ENCODE data around the gene RIMOC1. TPM values are rescaled to one million over a fixed set of nuclear protein-coding genes. Genes with fewer than 3 reads are reported as not detected.

RIMOC1 gene
- total RNA-seq, 1 donor from 2014 or later, result 15.8 TPM

GRCh38 chr5:41893074-41893851, 10.9 kb upstream of the RIMOC1 start:
- no peaks in the 10 kb centered on the region for H3K36me3 ChIP-seq (ENCODE audit: control insufficient read depth, insufficient read depth, low read length)
- no peak for DNase-seq (ENCODE audit: low read depth)
- H3K27me3 ChIP-seq (ENCODE audit: control insufficient read depth, insufficient read depth, low read length), result peaks cover 1% of the 10 kb centered on the region
- H3K4me3 ChIP-seq (ENCODE audit: low read depth, low read length), result no peak overlapping the region
- no peak for FAIRE-seq
- no peak for TF ChIP-seq CTCF (IDR thresholded peaks at IDR 0.05; ENCODE audit: insufficient read depth, low read length, severe bottlenecking)

- no peak for DNase-seq (ENCODE audit: low read depth)
- FAIRE-seq, result no peak
- Histone ChIP-seq H3K27me3 (ENCODE audit: control insufficient read depth, insufficient read depth, low read length) (peaks cover 1% of the 10 kb centered on the region), H3K36me3 (ENCODE audit: control insufficient read depth, insufficient read depth, low read length) (no peaks in the 10 kb centered on the region), H3K4me3 (ENCODE audit: low read depth, low read length) (no peak overlapping the region)
- no peak for TF ChIP-seq CTCF (IDR thresholded peaks at IDR 0.05; ENCODE audit: insufficient read depth, low read length, severe bottlenecking)
These were observed 7.9 kb upstream of the RIMOC1 start for GRCh38 chr5:41896230-41896629.

DNA sequence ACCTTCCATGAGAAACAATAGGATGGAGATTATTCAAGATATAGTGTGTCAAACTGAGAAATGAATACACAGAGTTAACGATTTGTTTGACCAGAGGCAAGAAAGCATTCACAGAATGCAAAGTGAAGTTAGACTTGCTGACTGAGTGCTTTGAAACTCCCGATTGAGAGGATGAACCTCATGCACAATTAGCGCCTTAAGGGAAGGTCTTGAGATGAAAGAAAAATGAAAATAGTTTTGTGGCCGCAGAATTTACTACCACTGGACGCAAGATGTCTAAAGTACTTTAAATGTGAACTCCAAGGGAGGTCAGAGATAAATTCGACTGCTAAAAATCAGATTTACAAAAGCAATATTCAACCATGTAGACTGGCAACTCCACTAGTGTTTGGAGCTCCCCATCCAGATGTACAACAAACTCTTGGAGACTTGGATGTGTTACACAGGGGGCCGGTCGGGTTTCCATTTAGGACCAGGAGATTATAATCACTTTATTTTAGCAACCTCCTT, 707 bp upstream of the RIMOC1 start:
- no peak for TF ChIP-seq CTCF (IDR thresholded peaks at IDR 0.05; ENCODE audit: insufficient read depth, low read length, severe bottlenecking)
- FAIRE-seq, result no peak
- H3K4me3 ChIP-seq (ENCODE audit: low read depth, low read length), result peak overlapping the region; percentile 77

GRCh38 chr5:41906151-41906550, 2.0 kb downstream of the RIMOC1 start:
- TF ChIP-seq CTCF (IDR thresholded peaks at IDR 0.05; ENCODE audit: insufficient read depth, low read length, severe bottlenecking), result no peak
- DNase-seq (ENCODE audit: low read depth) (no peak), FAIRE-seq (no peak)
- Histone ChIP-seq H3K27me3 (ENCODE audit: control insufficient read depth, insufficient read depth, low read length) (no peaks in the 10 kb centered on the region), H3K4me3 (ENCODE audit: low read depth, low read length) (no peak overlapping the region), H3K36me3 (ENCODE audit: control insufficient read depth, insufficient read depth, low read length) (peaks cover 3% of the 10 kb centered on the region)

More for the DNA sequence above, 707 bp upstream of the RIMOC1 start:
- H3K36me3 ChIP-seq (ENCODE audit: control insufficient read depth, insufficient read depth, low read length), result peaks cover 2% of the 10 kb centered on the region
- no peak for DNase-seq (ENCODE audit: low read depth)
- H3K27me3 ChIP-seq (ENCODE audit: control insufficient read depth, insufficient read depth, low read length), result no peaks in the 10 kb centered on the region

GRCh38 chr5:41908374-41909079, 4.4 kb downstream of the RIMOC1 start:
- H3K27me3 ChIP-seq (ENCODE audit: control insufficient read depth, insufficient read depth, low read length), result no peaks in the 10 kb centered on the region
- peak; percentile 60 for DNase-seq (ENCODE audit: low read depth)
- H3K4me3 ChIP-seq (ENCODE audit: low read depth, low read length), result no peak overlapping the region
- peaks cover 3% of the 10 kb centered on the region for H3K36me3 ChIP-seq (ENCODE audit: control insufficient read depth, insufficient read depth, low read length)
- no peak for FAIRE-seq
- TF ChIP-seq CTCF (IDR thresholded peaks at IDR 0.05; ENCODE audit: insufficient read depth, low read length, severe bottlenecking), result no peak

All from bronchial epithelial cell (primary cell).